GM12878 (cell line): ENCODE results near the gene GYG2. TPM values are rescaled to one million over a fixed set of nuclear protein-coding genes. Genes with fewer than 3 reads are reported as not detected.

Experiments used
- ATAC-seq: fragments of 200-7000 bp; cut with Tn5 transposase; 3 replicates; pipeline ENCODE4 v1.9.1; 2020; ENCODE audit warnings: mild to moderate bottlenecking, moderate library complexity
- BruUV-seq: library from RNA; stranded (reverse); fragments of 400-500 nt; replicated peaks from 2 replicates; lab custom pipeline; 2021; lab: Mats Ljungman, UMichigan
- CTCF ChIA-PET: fragments of 300-600 bp; sonication (Branson Sonifier 250); formaldehyde crosslinking; extraction: SDS; loops from one replicate; lab custom pipeline; 2021; ENCODE audit warnings: inconsistent platforms; lab: Yijun Ruan, JAX
- POLR2A ChIA-PET: fragments of 350-600 bp; formaldehyde crosslinking; extraction: SDS; loops from one replicate; lab custom pipeline; 2021; ENCODE audit warnings: inconsistent platforms; lab: Charles Lee
- RAD21 ChIA-PET: fragments of 300-600 bp; sonication (Branson Sonifier 250); formaldehyde crosslinking; loops from one replicate; lab custom pipeline; 2023; ENCODE audit warnings: antibody characterized with exemption; ENCODE audit not compliant: unreplicated experiment; lab: Charles Lee
- SMC1A ChIA-PET: fragments of 300-600 bp; sonication (Branson Sonifier 250); formaldehyde crosslinking; loops from one replicate; lab custom pipeline; 2023; ENCODE audit not compliant: unreplicated experiment, uncharacterized antibody; lab: Charles Lee
- DNase-seq: peaks from one replicate; pipeline ENCODE4 v3.0.0-alpha.2; 2011; ENCODE audit warnings: low read depth, low spot score
- FAIRE-seq: peaks from 3 replicates; lab custom pipeline; 2011; peaks lifted over from hg19 to GRCh38; lab: Jason Lieb, UNC
- H2AFZ ChIP-seq: 2 replicates; pipeline ENCODE4 v1.6.0; 2011; ENCODE audit warnings: low read depth, low read length, control low read depth; ENCODE audit not compliant: control insufficient read depth
- H3K27ac ChIP-seq: 2 replicates; pipeline ENCODE4 v1.5.1; 2011; ENCODE audit warnings: control low read depth; ENCODE audit not compliant: control insufficient read depth, insufficient read depth
- H3K27me3 ChIP-seq, 2 experiments: replicated peaks in 1 of 2; 2 replicates each; pipeline versions ENCODE4 v1.6.0 to v1.6.1; 2011; ENCODE audit warnings: low read length in 1 of 2; ENCODE audit not compliant: control insufficient read depth in 2 of 2, insufficient read depth in 2 of 2
- H3K36me3 ChIP-seq, 2 experiments: 2 replicates each; pipeline ENCODE4 v1.5.1; 2011; ENCODE audit warnings: low read length in 1 of 2; ENCODE audit not compliant: control insufficient read depth in 2 of 2, insufficient read depth in 2 of 2
- H3K4me1 ChIP-seq: 2 replicates; pipeline ENCODE4 v1.6.1; 2011; ENCODE audit warnings: mild to moderate bottlenecking, low read length, moderate library complexity, mixed read lengths; ENCODE audit not compliant: control insufficient read depth, insufficient read depth
- H3K4me2 ChIP-seq: 2 replicates; pipeline ENCODE4 v1.6.0; 2011; ENCODE audit warnings: control low read depth; ENCODE audit not compliant: control insufficient read depth, insufficient read depth
- H3K4me3 ChIP-seq: fragments of 200-600 bp; sonication (generic); 2 replicates; pipeline ENCODE4 v1.5.1; 2016
- H3K79me2 ChIP-seq: 2 replicates; pipeline ENCODE4 v1.6.0; 2011; ENCODE audit warnings: low read length; ENCODE audit not compliant: control insufficient read depth, insufficient read depth
- H3K9ac ChIP-seq: 2 replicates; pipeline ENCODE4 v1.8.0; 2011; ENCODE audit warnings: low read length, control low read depth, mixed read lengths; ENCODE audit not compliant: control insufficient read depth, insufficient read depth
- H3K9me3 ChIP-seq: replicated peaks from 3 replicates; pipeline ENCODE4 v1.5.1; 2011; ENCODE audit warnings: mild to moderate bottlenecking, low read length; ENCODE audit not compliant: control insufficient read depth, insufficient read depth
- H4K20me1 ChIP-seq: 2 replicates; pipeline ENCODE4 v1.6.0; 2011; ENCODE audit not compliant: control insufficient read depth, insufficient read depth
- CBX3 ChIP-seq: fragments of 200-600 bp; sonication (generic); IDR thresholded peaks from 2 replicates; pipeline ENCODE4 v1.6.1; 2016; ENCODE audit warnings: low read depth, borderline replicate concordance
- HDGF ChIP-seq: fragments of 450-650 bp; IDR thresholded peaks from 2 replicates; pipeline ENCODE4 v1.6.1; 2016; ENCODE audit warnings: antibody characterized with exemption
- PML ChIP-seq: IDR thresholded peaks from 2 replicates; pipeline ENCODE4 v1.6.1; 2012; ENCODE audit warnings: low read length, inconsistent platforms
- POU2F2 ChIP-seq: IDR thresholded peaks from 3 replicates; pipeline ENCODE4 v1.6.1; 2011; ENCODE audit warnings: low read depth, mild to moderate bottlenecking, low read length, borderline replicate concordance
- SIX5 ChIP-seq: IDR thresholded peaks from 2 replicates; pipeline ENCODE4 v1.6.1; 2011; ENCODE audit warnings: mild to moderate bottlenecking, low read depth, low read length, moderate library complexity; ENCODE audit not compliant: severe bottlenecking
- SP1 ChIP-seq: IDR thresholded peaks from one replicate; pipeline ENCODE4 v1.6.1; 2011; ENCODE audit warnings: low read depth, low read length
- SREBF2 ChIP-seq: IDR thresholded peaks from 2 replicates; pipeline ENCODE4 v1.6.1; 2012; ENCODE audit warnings: mild to moderate bottlenecking, low read length
- TBL1XR1 ChIP-seq: IDR thresholded peaks from 2 replicates; pipeline ENCODE4 v1.6.1; 2012; ENCODE audit warnings: low read depth, low read length, improper control_type of control experiment
- ZNF384 ChIP-seq: IDR thresholded peaks from 2 replicates; pipeline ENCODE4 v1.6.1; 2012; ENCODE audit warnings: low read depth, mild to moderate bottlenecking, low read length, improper control_type of control experiment, borderline replicate concordance
- ZZZ3 ChIP-seq: IDR thresholded peaks from 2 replicates; pipeline ENCODE4 v1.6.1; 2011; ENCODE audit warnings: low read depth; ENCODE audit not compliant: control insufficient read depth, insufficient read length
- in situ Hi-C: fragments of 300-500 bp; cut with MboI; formaldehyde crosslinking; loops from 9 replicates; pipeline ENCODE4 v1.14.3; 2018; ENCODE audit warnings: mixed read lengths
- intact Hi-C: fragments of 100-400 bp; cut with micrococcal nuclease; formaldehyde crosslinking; loops from one replicate; pipeline ENCODE4 v1.14.2; 2022; ENCODE audit not compliant: unreplicated experiment
- polyA plus RNA-seq, 11 experiments: library from polyadenylated mRNA; depleted of rRNA in 4 of 11; unstranded in 6 of 11; stranded (reverse) in 5 of 11; fragments of >200 nt; fragmentation: Nextera tagmentation in 4 of 11; fragmentation: Illumina TruSeq in 1 of 11; extraction: Ambion mirVana in 4 of 11; extraction: Trizol in 1 of 11; gene quantifications; 1 replicate in 1 of 11; 2 replicates in 10 of 11; pipeline versions ENCODE4 v1.2.1 to v1.2.3, GENCODE V29; 2011 to 2016; ENCODE audit warnings: inconsistent platforms in 2 of 11, missing spikeins in 2 of 11, low read depth in 1 of 11
- total RNA-seq, 4 experiments: library from RNA; depleted of rRNA in 3 of 4; stranded (reverse); fragments of >200 nt in 3 of 4; fragmentation: Illumina TruSeq in 1 of 4; extraction: Trizol in 1 of 4; gene quantifications; 2 replicates each; pipeline versions ENCODE4 v1.2.1 to v1.2.3, GENCODE V29; 2013 to 2021
- TF ChIP-seq, protein P1 (sequence below): fragments of 450-650 bp; IDR thresholded peaks from 2 replicates; pipeline ENCODE4 v1.6.1; 2017; ENCODE audit warnings: mild to moderate bottlenecking
- TF ChIP-seq, protein P2 (sequence below): fragments of 450-650 bp; formaldehyde crosslinking; IDR thresholded peaks from 2 replicates; pipeline ENCODE4 v1.5.0; 2022; ENCODE audit warnings: mild to moderate bottlenecking, missing genetic modification characterization
- TF ChIP-seq, protein P3 (sequence below): IDR thresholded peaks from 2 replicates; pipeline ENCODE4 v1.6.1; 2012; ENCODE audit warnings: improper control_type of control experiment, low read depth, low read length; ENCODE audit not compliant: insufficient replicate concordance
- TF ChIP-seq, protein P4 (sequence below): IDR thresholded peaks from 2 replicates; pipeline ENCODE4 v1.6.1; 2011; ENCODE audit warnings: borderline replicate concordance, low read depth, mild to moderate bottlenecking, moderate library complexity, mixed read lengths, low read length; ENCODE audit not compliant: insufficient read depth; ENCODE audit errors: extremely low read length

Gene GYG2
- total and polyA plus RNA-seq, 10 of the 15 experiments (the other 5 are each of a cell fraction or from before 2014, with no cell fraction given) = 0.05 TPM; not detected in 9

DNA sequence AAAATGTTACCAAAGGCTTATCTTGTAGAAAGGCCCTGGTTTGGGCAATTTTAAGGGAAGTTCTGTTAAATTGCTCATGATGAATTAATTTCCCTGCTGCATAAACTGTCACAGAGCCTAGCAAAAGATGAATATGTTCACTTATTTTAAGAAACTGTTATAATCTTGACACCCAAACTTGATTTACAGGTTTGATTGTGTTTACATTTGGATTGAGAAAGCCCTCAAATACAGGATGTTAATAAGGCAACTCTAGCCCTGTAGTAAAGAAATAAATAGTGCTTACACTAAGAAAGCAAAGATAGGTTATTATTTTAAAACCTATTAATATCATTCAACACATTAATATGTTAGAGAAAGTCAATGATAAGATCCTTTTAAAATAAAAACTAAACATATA is 18.3 kb downstream of the GYG2 start:
- H3K79me2 ChIP-seq = no peaks in the 10 kb centered on the region
- BruUV-seq = no TSS peak
- H3K9ac ChIP-seq = no peak overlapping the region
- H3K9me3 ChIP-seq = no peaks in the 10 kb centered on the region
- in situ Hi-C loops = no loop called here
- POLR2A ChIA-PET = no interaction called here
- CTCF ChIA-PET = no interaction called here
- no peak for DNase-seq
- H3K27ac ChIP-seq = no peak overlapping the region
- no peaks in the 10 kb centered on the region for H3K4me1 ChIP-seq
- intact Hi-C loops = no loop called here
- no peak for FAIRE-seq
- no peak for ATAC-seq
- H2AFZ ChIP-seq = no peak overlapping the region
- RAD21 ChIA-PET = no interaction called here
- no peak overlapping the region for H3K4me2 ChIP-seq
- no peaks in the 10 kb centered on the region for H4K20me1 ChIP-seq
- no peaks in the 10 kb centered on the region for H3K36me3 ChIP-seq
- H3K4me3 ChIP-seq = no peak overlapping the region
- no peaks in the 10 kb centered on the region for H3K27me3 ChIP-seq
- SMC1A ChIA-PET = no interaction called here
- no peak for TF ChIP-seq HDGF
- TF ChIP-seq ZZZ3 = no peak
- TF ChIP-seq SIX5 = no peak
- TF ChIP-seq, protein P1, sequence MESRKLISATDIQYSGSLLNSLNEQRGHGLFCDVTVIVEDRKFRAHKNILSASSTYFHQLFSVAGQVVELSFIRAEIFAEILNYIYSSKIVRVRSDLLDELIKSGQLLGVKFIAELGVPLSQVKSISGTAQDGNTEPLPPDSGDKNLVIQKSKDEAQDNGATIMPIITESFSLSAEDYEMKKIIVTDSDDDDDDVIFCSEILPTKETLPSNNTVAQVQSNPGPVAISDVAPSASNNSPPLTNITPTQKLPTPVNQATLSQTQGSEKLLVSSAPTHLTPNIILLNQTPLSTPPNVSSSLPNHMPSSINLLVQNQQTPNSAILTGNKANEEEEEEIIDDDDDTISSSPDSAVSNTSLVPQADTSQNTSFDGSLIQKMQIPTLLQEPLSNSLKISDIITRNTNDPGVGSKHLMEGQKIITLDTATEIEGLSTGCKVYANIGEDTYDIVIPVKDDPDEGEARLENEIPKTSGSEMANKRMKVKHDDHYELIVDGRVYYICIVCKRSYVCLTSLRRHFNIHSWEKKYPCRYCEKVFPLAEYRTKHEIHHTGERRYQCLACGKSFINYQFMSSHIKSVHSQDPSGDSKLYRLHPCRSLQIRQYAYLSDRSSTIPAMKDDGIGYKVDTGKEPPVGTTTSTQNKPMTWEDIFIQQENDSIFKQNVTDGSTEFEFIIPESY = no peak
- TF ChIP-seq, protein P2, sequence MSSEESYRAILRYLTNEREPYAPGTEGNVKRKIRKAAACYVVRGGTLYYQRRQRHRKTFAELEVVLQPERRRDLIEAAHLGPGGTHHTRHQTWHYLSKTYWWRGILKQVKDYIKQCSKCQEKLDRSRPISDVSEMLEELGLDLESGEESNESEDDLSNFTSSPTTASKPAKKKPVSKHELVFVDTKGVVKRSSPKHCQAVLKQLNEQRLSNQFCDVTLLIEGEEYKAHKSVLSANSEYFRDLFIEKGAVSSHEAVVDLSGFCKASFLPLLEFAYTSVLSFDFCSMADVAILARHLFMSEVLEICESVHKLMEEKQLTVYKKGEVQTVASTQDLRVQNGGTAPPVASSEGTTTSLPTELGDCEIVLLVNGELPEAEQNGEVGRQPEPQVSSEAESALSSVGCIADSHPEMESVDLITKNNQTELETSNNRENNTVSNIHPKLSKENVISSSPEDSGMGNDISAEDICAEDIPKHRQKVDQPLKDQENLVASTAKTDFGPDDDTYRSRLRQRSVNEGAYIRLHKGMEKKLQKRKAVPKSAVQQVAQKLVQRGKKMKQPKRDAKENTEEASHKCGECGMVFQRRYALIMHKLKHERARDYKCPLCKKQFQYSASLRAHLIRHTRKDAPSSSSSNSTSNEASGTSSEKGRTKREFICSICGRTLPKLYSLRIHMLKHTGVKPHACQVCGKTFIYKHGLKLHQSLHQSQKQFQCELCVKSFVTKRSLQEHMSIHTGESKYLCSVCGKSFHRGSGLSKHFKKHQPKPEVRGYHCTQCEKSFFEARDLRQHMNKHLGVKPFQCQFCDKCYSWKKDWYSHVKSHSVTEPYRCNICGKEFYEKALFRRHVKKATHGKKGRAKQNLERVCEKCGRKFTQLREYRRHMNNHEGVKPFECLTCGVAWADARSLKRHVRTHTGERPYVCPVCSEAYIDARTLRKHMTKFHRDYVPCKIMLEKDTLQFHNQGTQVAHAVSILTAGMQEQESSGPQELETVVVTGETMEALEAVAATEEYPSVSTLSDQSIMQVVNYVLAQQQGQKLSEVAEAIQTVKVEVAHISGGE (CRISPR knock-in tag) = no peak
- TF ChIP-seq SREBF2 = no peak
- TF ChIP-seq CBX3 = no peak
- no peak for TF ChIP-seq PML
- no peak for TF ChIP-seq SP1
- TF ChIP-seq ZNF384 = no peak
- TF ChIP-seq POU2F2 = no peak
- no peak for TF ChIP-seq TBL1XR1
- TF ChIP-seq, protein P3, sequence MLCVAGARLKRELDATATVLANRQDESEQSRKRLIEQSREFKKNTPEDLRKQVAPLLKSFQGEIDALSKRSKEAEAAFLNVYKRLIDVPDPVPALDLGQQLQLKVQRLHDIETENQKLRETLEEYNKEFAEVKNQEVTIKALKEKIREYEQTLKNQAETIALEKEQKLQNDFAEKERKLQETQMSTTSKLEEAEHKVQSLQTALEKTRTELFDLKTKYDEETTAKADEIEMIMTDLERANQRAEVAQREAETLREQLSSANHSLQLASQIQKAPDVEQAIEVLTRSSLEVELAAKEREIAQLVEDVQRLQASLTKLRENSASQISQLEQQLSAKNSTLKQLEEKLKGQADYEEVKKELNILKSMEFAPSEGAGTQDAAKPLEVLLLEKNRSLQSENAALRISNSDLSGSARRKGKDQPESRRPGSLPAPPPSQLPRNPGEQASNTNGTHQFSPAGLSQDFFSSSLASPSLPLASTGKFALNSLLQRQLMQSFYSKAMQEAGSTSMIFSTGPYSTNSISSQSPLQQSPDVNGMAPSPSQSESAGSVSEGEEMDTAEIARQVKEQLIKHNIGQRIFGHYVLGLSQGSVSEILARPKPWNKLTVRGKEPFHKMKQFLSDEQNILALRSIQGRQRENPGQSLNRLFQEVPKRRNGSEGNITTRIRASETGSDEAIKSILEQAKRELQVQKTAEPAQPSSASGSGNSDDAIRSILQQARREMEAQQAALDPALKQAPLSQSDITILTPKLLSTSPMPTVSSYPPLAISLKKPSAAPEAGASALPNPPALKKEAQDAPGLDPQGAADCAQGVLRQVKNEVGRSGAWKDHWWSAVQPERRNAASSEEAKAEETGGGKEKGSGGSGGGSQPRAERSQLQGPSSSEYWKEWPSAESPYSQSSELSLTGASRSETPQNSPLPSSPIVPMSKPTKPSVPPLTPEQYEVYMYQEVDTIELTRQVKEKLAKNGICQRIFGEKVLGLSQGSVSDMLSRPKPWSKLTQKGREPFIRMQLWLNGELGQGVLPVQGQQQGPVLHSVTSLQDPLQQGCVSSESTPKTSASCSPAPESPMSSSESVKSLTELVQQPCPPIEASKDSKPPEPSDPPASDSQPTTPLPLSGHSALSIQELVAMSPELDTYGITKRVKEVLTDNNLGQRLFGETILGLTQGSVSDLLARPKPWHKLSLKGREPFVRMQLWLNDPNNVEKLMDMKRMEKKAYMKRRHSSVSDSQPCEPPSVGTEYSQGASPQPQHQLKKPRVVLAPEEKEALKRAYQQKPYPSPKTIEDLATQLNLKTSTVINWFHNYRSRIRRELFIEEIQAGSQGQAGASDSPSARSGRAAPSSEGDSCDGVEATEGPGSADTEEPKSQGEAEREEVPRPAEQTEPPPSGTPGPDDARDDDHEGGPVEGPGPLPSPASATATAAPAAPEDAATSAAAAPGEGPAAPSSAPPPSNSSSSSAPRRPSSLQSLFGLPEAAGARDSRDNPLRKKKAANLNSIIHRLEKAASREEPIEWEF = no peak
- TF ChIP-seq, protein P4, sequence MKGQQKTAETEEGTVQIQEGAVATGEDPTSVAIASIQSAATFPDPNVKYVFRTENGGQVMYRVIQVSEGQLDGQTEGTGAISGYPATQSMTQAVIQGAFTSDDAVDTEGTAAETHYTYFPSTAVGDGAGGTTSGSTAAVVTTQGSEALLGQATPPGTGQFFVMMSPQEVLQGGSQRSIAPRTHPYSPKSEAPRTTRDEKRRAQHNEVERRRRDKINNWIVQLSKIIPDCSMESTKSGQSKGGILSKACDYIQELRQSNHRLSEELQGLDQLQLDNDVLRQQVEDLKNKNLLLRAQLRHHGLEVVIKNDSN = no peak
